GM21526 (cell line): ENCODE measurements around the gene FBXL17.

Experiments
- ATAC-seq: cut with Tn5 transposase; IDR thresholded peaks from one replicate; pipeline ENCODE4 v1.9.1; 2021; ENCODE audit warnings: moderate library complexity; ENCODE audit not compliant: unreplicated experiment, low FRiP score

The FBXL17 gene

GRCh38 chr5:108104448-108104847, 277.4 kb downstream of the FBXL17 start:
- no peak for ATAC-seq

DNA sequence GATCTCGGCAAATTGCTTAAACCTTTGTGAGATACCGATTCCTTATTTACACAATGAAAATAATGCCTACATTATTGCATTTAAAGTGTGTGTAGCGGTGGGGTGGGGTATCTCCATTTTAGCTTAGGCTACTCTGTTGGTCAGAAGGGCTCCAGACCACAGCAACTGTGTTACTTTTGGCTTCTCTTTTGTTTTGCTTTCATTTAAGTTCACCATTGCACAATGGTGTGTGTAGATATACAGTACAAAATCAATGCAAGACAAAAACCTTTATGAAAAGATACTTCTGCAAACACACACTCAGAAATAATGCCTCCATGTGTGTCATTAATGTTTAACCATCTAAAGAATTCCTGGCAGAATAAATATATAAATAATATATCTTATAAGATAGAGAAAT, 279.4 kb downstream of the FBXL17 start:
- ATAC-seq, result no peak

- ATAC-seq, result no peak
Observed at GRCh38 chr5:108101821-108102220, 280.1 kb downstream of the FBXL17 start.

DNA sequence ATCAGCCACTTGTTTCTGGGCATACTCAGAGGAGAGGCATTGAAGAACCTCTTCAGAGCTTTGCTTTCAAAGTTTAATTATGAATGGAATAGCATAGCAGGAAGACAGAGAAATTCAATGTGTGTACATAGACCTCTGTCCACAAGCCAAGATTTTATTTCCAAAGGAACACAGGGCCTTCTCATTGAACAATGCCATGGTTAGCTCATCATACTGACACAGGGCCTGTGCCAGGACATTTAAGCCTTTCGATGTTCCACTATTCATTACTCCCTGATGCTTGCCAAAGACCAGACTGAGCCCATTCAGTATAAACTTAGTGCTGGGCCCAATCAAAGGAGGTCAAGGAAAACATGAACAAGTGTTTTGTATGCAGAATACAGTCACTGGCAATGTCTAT, 280.8 kb downstream of the FBXL17 start:
- ATAC-seq, result no peak

DNA sequence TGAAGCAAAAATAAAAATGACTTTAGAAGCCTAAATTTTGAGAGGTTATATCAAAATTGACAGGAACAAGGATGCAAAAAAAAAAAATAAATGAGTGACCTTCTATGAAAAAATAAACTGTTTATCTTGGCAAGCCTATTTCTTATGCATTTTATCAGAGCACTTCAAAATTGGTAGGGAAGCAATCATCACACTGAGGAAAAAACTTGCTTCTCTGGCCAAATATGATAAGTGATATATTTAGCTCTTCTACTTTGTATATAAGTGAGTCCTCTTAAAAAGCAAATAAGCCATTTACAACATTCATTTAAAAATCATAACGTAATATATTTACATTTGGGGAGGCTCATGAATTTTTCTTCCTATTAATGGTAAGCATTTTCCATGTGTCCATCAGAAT, 287.1 kb downstream of the FBXL17 start:
- ATAC-seq, result no peak

DNA sequence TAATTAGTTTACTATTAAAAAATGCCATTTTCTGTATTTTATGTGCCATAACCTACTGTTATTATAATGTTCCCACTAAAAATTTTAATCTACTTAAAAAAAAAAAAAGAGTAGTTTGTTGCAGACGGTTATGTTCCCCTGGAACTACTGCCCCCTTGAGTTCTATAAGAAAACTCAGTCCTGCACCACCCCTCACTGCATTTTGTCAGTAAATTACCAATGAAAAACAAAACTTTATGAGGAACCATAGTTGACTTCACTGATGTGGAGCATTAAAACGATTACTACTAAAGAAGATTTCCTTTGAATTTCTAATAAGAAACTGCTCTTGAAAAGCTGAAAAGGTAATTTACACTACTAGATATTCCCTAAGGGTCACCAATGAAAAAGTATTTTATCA, 288.7 kb downstream of the FBXL17 start:
- ATAC-seq, result no peak

- no peak for ATAC-seq
Observed at GRCh38 chr5:108090946-108091345, 291.0 kb downstream of the FBXL17 start.

DNA sequence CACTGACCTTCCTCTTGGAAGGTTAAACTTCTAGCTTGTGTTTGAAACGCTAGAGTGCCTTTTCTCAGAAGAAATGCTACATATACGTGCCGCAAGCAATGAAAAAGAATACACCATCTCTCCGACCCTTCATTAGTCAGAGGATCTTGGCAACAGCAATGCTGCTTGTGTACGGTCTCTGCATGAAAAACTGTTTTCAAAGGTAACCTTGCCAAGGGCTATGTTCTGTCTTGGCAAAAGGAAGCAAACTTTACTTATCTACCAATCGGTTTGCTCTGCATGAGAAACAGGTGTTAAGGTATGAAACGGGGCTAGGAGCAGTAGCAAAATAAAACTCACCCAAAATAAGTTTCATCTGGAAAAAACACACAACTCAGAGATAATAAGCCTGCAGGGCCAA, 297.8 kb downstream of the FBXL17 start:
- ATAC-seq, result no peak

DNA sequence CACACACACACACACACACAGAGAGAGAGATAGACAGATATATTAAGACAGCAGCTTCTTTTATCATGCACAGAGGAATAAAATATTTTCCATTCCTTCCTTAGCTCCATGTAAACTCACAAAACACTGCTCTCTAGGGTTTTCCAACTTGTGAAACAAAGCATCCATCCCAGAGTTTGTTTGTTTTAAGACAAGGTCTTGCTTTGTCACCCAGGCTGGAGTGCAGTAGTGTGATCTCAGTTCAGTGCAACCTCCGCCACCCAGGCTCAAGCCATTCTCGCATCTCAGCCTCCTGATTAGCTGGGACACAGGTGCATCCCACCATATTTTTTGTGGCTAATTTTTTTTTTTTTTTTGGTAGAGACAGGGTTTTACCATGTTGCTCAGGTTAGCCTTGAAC, 298.7 kb downstream of the FBXL17 start:
- no peak for ATAC-seq

- ATAC-seq, result no peak
Observed at GRCh38 chr5:108081707-108082106, 300.2 kb downstream of the FBXL17 start.

- ATAC-seq, result no peak
Observed at GRCh38 chr5:108079753-108080152, 302.1 kb downstream of the FBXL17 start.

DNA sequence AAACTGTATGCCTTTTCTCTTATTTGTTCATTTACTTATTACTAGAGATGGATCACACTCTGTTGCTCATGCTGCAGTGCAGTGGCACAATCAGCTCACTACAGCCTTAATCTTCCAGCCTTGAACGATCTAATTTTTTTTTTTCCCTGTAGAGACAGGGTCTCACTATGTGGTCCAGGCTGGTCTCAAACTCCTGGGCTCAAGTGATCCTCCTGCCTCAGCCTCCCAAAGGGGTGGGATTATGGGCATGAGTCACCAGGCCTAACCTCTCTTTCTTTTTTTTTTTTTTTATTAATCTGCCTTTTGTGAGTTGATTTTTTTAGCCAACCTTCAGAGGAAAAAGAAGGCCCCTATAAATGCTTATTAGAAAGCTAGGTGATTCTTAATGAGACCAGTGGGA, 303.0 kb downstream of the FBXL17 start:
- no peak for ATAC-seq

- no peak for ATAC-seq
Observed at GRCh38 chr5:108078345-108078744, 303.6 kb downstream of the FBXL17 start.

DNA sequence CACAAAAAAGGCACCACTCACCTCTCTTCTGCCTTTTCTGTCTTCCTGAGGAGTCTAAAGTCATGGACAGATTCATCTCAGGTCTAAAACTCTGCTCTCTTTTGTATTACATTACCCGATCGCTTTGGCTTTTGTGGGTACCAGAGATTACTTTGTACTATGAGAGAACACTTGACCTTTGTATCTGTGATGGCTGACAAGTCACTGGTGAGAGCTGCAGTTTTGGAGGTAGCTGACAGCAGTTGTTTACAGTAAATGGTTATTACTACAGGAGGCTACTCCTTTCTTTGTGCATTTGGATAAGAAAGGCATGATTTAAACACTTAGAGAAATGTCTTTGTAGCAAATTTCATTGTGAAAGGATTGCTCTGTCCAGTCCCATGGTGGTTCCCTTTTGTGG, 307.3 kb downstream of the FBXL17 start:
- ATAC-seq, result no peak

DNA sequence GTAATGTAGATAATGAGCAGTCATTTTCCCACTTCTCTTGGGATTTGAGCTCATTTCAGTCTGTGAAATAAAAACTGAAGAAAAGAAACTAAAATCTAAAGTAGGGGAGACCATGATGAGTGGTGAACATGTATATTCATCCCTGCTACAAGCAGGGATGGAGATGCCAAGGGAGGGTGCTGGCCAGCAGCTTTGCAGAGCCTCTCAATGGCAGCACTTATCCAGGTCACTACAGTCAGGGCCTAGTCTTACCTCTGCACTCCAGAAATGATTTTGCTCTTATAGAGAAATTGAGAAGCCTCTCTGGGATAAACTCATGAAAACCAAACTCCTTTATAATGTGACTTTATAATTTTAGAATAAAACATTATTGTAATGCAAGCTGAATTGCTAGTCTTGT, 317.6 kb downstream of the FBXL17 start:
- no peak for ATAC-seq

DNA sequence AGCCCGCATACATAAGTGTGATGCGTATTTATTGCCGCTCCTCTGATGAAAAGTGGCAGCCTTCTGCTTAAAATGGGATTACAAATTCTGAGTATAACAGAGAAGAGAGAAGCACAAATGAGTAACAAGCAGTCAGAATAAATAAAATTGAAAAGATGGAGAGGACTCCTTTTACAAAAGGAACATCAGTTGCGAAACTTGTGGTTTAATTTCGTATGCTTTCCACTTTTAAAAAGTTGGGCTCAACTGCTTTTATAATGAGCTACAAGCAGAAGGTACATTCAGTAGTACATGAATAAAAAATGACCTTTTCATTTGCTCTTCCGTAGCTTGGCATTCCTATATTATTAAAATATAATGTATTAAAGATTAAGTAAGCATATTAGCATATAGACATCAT, 320.0 kb downstream of the FBXL17 start:
- no peak for ATAC-seq

DNA sequence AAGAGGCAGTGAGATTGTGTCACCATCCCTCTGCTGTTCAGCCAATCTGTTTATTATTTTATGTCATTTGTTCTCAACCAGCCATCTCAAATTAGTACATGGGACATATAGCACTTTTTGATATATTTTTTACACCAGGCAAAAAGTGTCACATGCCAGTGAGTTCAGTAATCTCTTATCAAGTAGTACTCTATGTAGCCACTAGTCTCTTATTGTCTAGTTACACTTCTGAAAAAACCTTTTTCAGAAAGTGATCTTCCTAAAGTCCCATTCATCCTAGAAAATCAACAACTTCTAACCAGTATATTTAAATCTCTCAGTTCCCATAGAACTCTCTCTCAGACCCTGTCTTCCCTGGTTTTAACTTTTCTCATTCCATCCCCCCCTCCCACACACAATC, 321.6 kb downstream of the FBXL17 start:
- no peak for ATAC-seq

GRCh38 chr5:108059334-108059733, 322.6 kb downstream of the FBXL17 start:
- no peak for ATAC-seq

DNA sequence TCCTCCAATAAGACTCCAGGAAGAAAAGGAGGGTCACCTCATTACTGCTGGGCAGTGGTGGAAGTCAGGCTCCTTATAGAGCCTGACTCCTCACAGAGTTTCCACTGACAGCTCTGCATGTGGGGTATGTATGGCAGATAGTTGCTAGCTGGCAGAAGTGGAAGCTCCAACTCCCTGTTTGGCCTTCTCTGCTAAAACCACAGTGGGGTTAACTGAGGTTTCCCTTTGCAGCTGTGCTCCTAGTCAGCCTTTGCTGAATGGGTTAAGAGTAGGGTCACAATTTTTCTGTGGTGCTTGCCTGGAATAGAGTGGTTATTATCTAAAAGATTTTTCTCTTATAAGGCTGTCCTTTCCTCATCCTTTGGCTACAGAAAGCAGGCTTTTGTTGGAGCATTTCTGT, 327.5 kb downstream of the FBXL17 start:
- no peak for ATAC-seq

GRCh38 chr5:108046955-108047670, 334.8 kb downstream of the FBXL17 start:
- ATAC-seq, result no peak

- no peak for ATAC-seq
Observed at GRCh38 chr5:108036482-108036881, 345.4 kb downstream of the FBXL17 start.

GRCh38 chr5:108028883-108029282, 353.0 kb downstream of the FBXL17 start:
- no peak for ATAC-seq

GRCh38 chr5:108028412-108028811, 353.5 kb downstream of the FBXL17 start:
- ATAC-seq, result no peak
